ENCODE measurements around the gene KHK. TPM values are rescaled to one million over a fixed set of nuclear protein-coding genes. Genes with fewer than 3 reads are reported as not detected.
"Not testable (repeated sequence)": the region's sequence is repeated elsewhere in the genome, so short reads cannot be mapped to it uniquely, and the experiment has no call there.

The KHK gene
- total RNA-seq, 1 donor from 2014 or later: 9.3 TPM

- TF ChIP-seq POLR2A (IDR thresholded peaks at IDR 0.05): no peak
- TF ChIP-seq POLR2AphosphoS5 (IDR thresholded peaks at IDR 0.05; ENCODE audit: insufficient read depth in 1 of 2, low read depth in 1 of 2): no peak
- DNase-seq (ENCODE audit: extremely low spot score in 2 of 2): no peak
- H3K4me1 ChIP-seq: peaks cover 80% of the 10 kb centered on the region
- H3K27ac ChIP-seq: peak overlapping the region; percentile 94
- H3K9me3 ChIP-seq: no peaks in the 10 kb centered on the region
- intact Hi-C loops (cut with DNase I): no loop called here
- no peaks in the 10 kb centered on the region for H3K27me3 ChIP-seq
- peak overlapping the region in 1 of 2 donors; percentile 97 for H3K4me3 ChIP-seq
- H3K36me3 ChIP-seq: peaks cover 0 to 14% of the 10 kb centered on the region in 2 donors
These were observed 13.7 kb upstream of the KHK start for GRCh38 chr2:27072920-27073319.

GRCh38 chr2:27073782-27074181, 12.8 kb upstream of the KHK start:
- no peak for DNase-seq (ENCODE audit: extremely low spot score in 2 of 2)
- Histone ChIP-seq H3K27ac (peak overlapping the region; percentile 94), H3K9me3 (no peaks in the 10 kb centered on the region), H3K4me1 (peaks cover 79% of the 10 kb centered on the region), H3K27me3 (no peaks in the 10 kb centered on the region), H3K4me3 (no peak overlapping the region), H3K36me3 (peaks cover 0 to 6% of the 10 kb centered on the region in 2 donors)
- intact Hi-C loops (cut with DNase I): no loop called here
- TF ChIP-seq POLR2AphosphoS5 (IDR thresholded peaks at IDR 0.05; ENCODE audit: insufficient read depth in 1 of 2, low read depth in 1 of 2): no peak
- TF ChIP-seq CTCF (IDR thresholded peaks at IDR 0.05): no peak
- no peak for TF ChIP-seq POLR2A (IDR thresholded peaks at IDR 0.05)

DNA sequence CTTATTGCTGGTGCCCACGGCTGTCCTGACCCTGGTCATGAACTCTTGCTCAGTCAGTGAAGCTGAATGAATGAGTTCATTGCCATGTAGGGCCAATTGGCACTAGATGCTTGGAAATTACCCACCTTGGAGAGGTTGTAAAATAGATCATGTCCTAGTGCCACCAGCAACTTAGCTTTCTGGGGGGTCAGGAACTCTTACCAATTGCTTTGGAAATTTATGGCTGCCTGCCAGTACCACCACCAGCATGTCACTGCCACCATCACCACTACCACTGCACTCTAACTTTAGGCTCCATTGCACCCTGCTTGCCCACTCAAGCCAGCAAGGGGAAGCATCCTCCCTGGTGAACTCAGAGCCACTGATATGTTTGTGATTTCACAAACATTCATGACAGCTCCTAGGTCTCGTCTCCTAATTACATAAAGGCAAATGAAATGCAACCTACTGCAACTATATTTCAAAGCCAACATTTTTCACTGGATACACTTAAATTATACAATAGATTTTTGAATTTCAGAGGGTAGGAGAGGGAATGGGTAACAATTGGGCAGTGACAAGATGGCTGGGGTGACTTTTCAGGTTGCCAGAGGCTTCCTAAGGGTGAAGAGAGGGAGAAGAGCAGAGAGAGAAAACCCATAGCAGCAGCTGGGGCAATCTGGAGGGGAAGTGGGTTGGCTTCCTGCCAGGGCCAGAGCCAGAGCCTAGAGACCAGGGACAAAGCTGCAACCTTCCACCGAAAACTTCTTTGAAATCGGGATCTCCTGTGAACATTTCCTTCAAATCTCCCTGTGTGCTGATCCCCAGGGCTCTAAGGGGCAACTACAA, 11.6 kb upstream of the KHK start:
- Histone ChIP-seq H3K4me3 (no peak overlapping the region), H3K27ac (peak overlapping the region; percentile 94), H3K27me3 (no peaks in the 10 kb centered on the region), H3K9me3 (no peaks in the 10 kb centered on the region), H3K36me3 (peaks cover 0 to 3% of the 10 kb centered on the region in 2 donors), H3K4me1 (peaks cover 74% of the 10 kb centered on the region)
- intact Hi-C loops (cut with DNase I): no loop called here
- no peak for TF ChIP-seq POLR2AphosphoS5 (IDR thresholded peaks at IDR 0.05; ENCODE audit: insufficient read depth in 1 of 2, low read depth in 1 of 2)
- no peak for TF ChIP-seq CTCF (IDR thresholded peaks at IDR 0.05)
- TF ChIP-seq POLR2A (IDR thresholded peaks at IDR 0.05): no peak
- DNase-seq (ENCODE audit: extremely low spot score in 2 of 2): no peak

- intact Hi-C loops (cut with DNase I); H3K9me3 ChIP-seq; H3K36me3 ChIP-seq; H3K4me3 ChIP-seq; DNase-seq (ENCODE audit: extremely low spot score in 2 of 2); H3K27me3 ChIP-seq: not testable (repeated sequence)
- Histone ChIP-seq H3K4me1 (peaks cover 74% of the 10 kb centered on the region), H3K27ac (peak overlapping the region; percentile 8)
These were observed 11.1 kb upstream of the KHK start for GRCh38 chr2:27075566-27075871.

DNA sequence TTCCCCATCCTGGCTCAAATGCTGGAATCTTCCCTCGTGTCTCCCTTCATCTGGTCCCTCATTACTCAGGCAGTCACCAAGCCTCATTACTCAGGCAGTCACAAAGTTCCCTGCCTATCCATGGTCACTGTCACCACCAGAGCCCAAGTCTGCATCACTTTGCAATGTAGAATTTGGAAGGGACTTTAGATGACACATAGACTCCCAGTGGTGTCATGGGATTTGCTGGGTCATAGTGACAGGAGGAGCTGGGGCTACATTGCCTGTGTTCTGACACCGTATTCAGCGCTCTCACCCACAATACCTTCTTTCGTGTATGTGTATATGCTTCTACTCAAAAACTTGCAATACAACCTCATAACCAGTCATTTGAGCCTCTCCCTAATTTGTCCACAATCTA, 10.2 kb upstream of the KHK start:
- Histone ChIP-seq H3K4me3 (no peak overlapping the region), H3K27ac (peak overlapping the region; percentile 89), H3K36me3 (no peaks in the 10 kb centered on the region), H3K27me3 (no peaks in the 10 kb centered on the region), H3K4me1 (peaks cover 75% of the 10 kb centered on the region), H3K9me3 (no peaks in the 10 kb centered on the region)
- DNase-seq (ENCODE audit: extremely low spot score in 2 of 2): no peak
- TF ChIP-seq POLR2AphosphoS5 (IDR thresholded peaks at IDR 0.05; ENCODE audit: insufficient read depth in 1 of 2, low read depth in 1 of 2) (no peak), CTCF (IDR thresholded peaks at IDR 0.05) (no peak), POLR2A (IDR thresholded peaks at IDR 0.05) (no peak)
- intact Hi-C loops (cut with DNase I): no loop called here

DNA sequence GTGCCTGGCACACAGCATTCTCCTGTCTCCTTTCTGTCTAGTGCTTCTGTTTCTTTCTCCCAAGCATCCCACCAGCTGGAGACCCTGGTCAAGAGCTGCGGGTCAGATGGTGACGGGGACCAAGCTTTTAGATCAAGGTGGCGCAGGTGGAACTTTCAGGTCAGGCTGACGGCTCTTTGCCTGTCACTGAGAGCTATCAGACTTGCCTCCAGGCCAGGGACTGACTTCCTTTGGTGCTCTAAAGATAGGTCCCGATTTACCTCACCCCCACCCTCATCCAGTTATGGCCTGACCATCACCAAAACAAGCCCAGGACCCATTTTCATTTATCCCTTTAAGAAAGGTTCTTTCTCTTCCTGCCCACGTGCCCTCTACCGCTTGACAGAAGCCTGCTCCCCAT, 9.3 kb upstream of the KHK start:
- no peaks in the 10 kb centered on the region for H3K27me3 ChIP-seq
- peaks cover 81% of the 10 kb centered on the region for H3K4me1 ChIP-seq
- no peaks in the 10 kb centered on the region for H3K9me3 ChIP-seq
- TF ChIP-seq POLR2AphosphoS5 (IDR thresholded peaks at IDR 0.05; ENCODE audit: insufficient read depth in 1 of 2, low read depth in 1 of 2) (no peak), CTCF (IDR thresholded peaks at IDR 0.05) (no peak), POLR2A (IDR thresholded peaks at IDR 0.05) (no peak)
- peak overlapping the region; percentile 89 for H3K27ac ChIP-seq
- no peaks in the 10 kb centered on the region for H3K36me3 ChIP-seq
- no peak overlapping the region for H3K4me3 ChIP-seq
- DNase-seq (ENCODE audit: extremely low spot score in 2 of 2): no peak
- intact Hi-C loops (cut with DNase I): no loop called here
